Middle frontal gyrus (tissue), 1 donor: Measurements from ENCODE around the gene FOXR1.
"Not testable (repeated sequence)": the region's sequence is repeated elsewhere in the genome, so short reads cannot be mapped to it uniquely, and the experiment has no call there.

Source experiments
- DNase-seq: peaks from one replicate; pipeline ENCODE4 v3.0.0-alpha.2; 2015; ENCODE audit warnings: low spot score; ENCODE audit errors: extremely low spot score

Gene FOXR1

GRCh38 chr11:118939953-118940598, 31.5 kb upstream of the FOXR1 start:
- DNase-seq, result no peak

- no peak for DNase-seq
Observed at GRCh38 chr11:118947091-118947490, 24.5 kb upstream of the FOXR1 start.

GRCh38 chr11:118948000-118948399, 23.6 kb upstream of the FOXR1 start:
- no peak for DNase-seq

DNA sequence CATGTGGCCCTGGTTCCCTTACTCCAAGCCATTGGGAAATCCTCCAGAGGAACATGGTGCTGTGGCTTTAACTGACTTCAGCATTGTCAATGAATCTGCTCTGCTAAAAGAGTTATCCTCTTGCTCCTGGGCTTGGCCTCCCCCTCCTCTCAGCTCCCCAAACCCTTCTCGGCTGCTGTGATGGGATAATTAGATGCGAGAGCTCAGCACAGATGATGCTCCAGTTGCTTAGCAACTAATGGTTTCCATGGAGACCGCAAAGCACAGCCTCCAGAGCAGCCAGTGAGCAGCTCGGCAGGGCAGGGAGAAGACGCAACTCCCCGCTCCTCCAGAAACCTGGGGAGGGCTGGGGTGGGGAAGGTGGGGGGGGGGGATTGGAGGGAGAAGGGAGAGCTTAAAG, 18.3 kb upstream of the FOXR1 start:
- peak; percentile 61 for DNase-seq

GRCh38 chr11:118953976-118954375, 17.6 kb upstream of the FOXR1 start:
- not testable (repeated sequence) for DNase-seq

DNA sequence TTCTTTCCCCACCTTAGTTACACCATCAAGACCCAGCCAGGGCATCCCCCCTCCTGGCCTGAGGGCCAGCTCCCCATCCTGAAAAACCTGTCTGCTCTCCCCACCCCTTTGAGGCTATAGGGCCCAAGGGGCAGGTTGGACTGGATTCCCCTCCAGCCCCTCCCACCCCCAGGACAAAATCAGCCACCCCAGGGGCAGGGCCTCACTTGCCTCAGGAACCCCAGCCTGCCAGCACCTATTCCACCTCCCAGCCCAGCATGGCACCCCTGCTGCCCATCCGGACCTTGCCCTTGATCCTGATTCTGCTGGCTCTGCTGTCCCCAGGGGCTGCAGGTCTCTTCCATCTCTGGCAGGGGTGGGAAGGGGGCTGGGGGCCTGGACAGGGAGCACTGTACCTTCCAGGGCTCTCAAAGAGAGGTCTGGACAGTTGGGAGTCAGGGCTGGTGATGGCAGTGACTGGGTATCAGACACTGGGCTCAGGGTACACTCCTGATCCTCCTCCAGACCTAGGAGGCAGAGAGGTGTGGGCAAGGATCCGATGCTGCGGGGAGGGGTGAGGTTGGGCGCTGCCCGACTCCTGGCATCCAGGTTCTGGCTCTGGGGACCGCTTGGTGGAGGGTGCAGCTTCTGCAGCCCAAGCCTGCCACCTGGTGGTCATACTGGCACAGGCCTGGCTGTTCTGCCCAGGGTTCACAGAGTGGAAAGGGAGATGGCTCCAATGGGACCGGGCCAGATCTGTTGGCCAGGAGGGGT, 15.3 kb upstream of the FOXR1 start, which contains the start of gene UPK2:
TSS of gene UPK2 (plus strand) at position 205 of the 753 bp plus-strand sequence. CDS start at position 258, 53 bp downstream.
- peak; percentile 61 for DNase-seq

- no peak for DNase-seq
Observed at GRCh38 chr11:118956847-118957469, 14.6 kb upstream of the FOXR1 start.

- DNase-seq, result no peak
Observed at GRCh38 chr11:118957549-118957948, 14.0 kb upstream of the FOXR1 start.

GRCh38 chr11:118957968-118958367, 13.6 kb upstream of the FOXR1 start:
- DNase-seq, result no peak

- no peak for DNase-seq
Observed at GRCh38 chr11:118958577-118958976, 13.0 kb upstream of the FOXR1 start.

DNA sequence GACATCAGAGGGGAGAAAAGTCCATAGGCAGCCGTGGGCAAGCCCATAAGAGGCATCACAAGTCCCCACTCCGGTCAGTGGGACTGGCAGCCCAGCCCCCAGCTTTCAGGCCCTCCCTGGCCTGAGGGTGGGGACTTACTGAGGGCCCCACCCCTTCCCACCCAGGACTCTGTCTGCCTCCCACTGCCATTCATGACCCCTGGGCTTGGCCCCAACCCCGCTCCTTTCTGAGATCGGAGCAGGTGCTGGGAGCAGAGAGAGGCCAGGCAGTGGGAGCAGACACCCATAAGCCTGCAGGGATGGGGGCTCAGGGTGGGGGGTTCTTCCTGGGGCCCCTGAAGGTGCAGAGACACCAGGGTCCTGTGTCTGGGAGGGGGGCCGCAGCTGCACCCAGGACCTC, 10.4 kb upstream of the FOXR1 start:
- no peak for DNase-seq

GRCh38 chr11:118961591-118961990, 10.0 kb upstream of the FOXR1 start:
- DNase-seq, result no peak

GRCh38 chr11:118969508-118969907, 2.1 kb upstream of the FOXR1 start:
- not testable (repeated sequence) for DNase-seq

GRCh38 chr11:118973985-118974384, 2.4 kb downstream of the FOXR1 start:
- no peak for DNase-seq

DNA sequence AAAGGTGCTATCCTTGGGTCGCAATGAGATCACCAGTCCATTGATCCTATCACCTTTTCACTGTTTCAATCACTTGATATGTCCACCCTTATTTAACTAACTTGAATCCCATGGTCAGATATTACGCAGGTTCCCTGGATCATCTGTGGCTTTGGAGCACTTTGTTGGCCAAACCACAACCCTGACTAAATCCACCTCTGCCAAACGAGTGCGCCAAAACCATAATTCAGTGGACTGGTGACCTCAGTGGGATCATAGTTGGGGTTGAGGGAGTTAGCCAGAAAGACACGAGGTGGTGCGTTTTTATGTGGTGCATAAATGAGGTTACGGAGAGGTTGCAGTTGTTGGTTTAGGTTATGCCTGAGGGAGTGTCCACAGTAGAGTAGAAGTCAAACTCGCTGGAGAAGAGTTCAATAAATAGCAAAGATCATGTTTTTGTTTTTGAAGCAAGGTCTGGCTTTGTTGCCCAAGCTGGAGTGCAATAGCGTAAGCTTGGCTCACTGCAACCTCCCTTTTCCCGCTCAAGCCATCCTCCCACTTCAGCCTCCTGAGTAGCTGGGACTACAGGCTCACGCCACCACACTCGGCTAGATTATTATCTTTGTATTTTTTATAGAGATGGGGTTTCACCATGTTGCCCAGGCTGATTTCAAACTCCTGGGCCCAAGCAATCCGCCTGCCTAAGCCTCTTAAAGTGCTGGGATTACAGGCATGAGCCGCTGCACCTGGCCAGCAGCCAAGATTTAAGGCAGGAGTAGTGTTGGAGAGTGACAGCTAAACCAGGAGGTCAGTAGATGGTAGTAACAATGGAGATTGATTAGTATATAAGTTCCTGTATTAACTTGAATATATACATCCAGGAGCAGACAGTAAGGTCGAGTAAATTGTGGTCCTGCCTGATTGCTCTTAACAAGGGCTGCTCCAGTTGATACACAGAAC, 4.5 kb downstream of the FOXR1 start:
- no peak for DNase-seq

- DNase-seq, result no peak
Observed at GRCh38 chr11:118979434-118979833, 7.9 kb downstream of the FOXR1 start.

DNA sequence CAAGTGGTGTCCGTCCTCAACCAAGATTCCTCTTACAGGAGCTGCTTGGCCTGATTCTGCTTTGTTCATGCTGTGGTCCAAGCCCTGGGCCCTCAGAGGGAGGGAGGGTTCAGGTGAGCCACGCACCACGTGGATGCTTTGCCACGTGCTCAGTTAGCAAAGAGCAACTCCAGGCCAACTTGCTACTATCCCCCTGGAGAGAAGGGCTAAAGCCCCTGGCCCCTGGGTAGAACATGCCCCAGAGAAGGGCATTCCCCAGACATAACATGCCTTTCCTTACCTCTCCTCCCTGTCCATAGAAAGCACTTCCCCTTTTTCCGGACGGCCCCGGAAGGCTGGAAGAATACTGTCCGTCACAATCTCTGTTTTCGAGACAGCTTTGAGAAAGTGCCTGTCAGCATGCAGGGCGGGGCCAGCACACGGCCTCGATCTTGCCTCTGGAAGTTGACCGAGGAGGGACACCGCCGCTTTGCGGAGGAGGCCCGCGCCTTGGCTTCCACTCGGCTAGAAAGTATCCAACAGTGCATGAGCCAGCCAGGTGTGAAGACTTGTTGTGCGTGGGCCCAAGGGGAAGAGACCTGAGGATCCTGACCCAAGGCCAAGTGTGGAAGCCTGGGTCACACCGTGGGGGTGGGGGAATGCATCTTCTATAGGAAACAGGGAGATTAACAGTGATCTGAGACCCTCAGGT, 8.8 kb downstream of the FOXR1 start:
- no peak for DNase-seq

GRCh38 chr11:118984337-118984736, 12.8 kb downstream of the FOXR1 start:
- DNase-seq, result not testable (repeated sequence)

- DNase-seq, result no peak
Observed at GRCh38 chr11:118984825-118985224, 13.3 kb downstream of the FOXR1 start.

DNA sequence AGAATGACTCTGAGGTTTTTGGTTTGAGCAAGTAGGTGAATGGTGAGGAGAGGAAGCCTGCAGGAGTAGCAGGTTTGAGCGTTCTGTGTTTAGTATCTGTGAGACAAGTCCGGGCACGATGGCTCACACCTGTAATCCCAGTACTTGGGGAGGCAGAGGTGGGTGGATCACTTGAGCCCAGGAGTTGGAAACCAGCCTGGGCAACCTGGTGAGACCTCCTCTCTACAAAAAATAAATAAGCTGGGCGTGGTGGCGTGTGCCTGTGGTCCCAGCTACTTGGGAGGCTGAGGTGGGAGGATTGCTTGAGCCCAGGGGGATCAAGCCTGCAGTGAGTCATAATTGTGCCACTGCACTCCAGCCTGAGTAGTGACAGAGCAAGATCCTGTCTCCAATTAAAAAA, 16.7 kb downstream of the FOXR1 start:
- no peak for DNase-seq
